OCI-LY7 (cell line): ENCODE data around the gene UBE2G2. TPM values are rescaled to one million over a fixed set of nuclear protein-coding genes. Genes with fewer than 3 reads are reported as not detected.

Source experiments
- BruUV-seq: library from RNA; stranded (reverse); fragments of 400-500 nt; replicated peaks from 2 replicates; lab custom pipeline; 2021; lab: Mats Ljungman, UMichigan
- CTCF ChIA-PET: fragments of 300-600 bp; sonication (Branson Sonifier 250); formaldehyde crosslinking; loops from one replicate; lab custom pipeline; 2022; ENCODE audit warnings: antibody characterized with exemption; ENCODE audit not compliant: unreplicated experiment; lab: Charles Lee
- POLR2A ChIA-PET: fragments of 300-600 bp; sonication (Branson Sonifier 250); formaldehyde crosslinking; loops from one replicate; lab custom pipeline; 2022; ENCODE audit warnings: antibody characterized with exemption; lab: Charles Lee
- DNase-seq: peaks from one replicate; pipeline ENCODE4 v3.0.0-alpha.2; 2015; ENCODE audit warnings: low spot score
- H2AFZ ChIP-seq: fragments of 200-600 bp; sonication (generic), shearing (Covaris generic); 2 replicates; pipeline ENCODE4 v1.6.1; 2014; ENCODE audit warnings: mild to moderate bottlenecking, antibody characterized with exemption, low read length, moderate library complexity
- H3K27ac ChIP-seq: fragments of 200-600 bp; sonication (generic); 2 replicates; pipeline ENCODE4 v1.5.1; 2014; ENCODE audit warnings: mixed run types, low read depth, mild to moderate bottlenecking, moderate library complexity, low read length, inconsistent platforms; ENCODE audit not compliant: poor library complexity, severe bottlenecking
- H3K36me3 ChIP-seq: fragments of 200-600 bp; sonication (generic); 2 replicates; pipeline ENCODE4 v1.6.1; 2014; ENCODE audit warnings: mild to moderate bottlenecking, antibody characterized with exemption, low read length, moderate library complexity, mixed read lengths; ENCODE audit not compliant: insufficient read depth
- H3K4me1 ChIP-seq: fragments of 200-600 bp; sonication (generic); 2 replicates; pipeline ENCODE4 v1.5.1; 2014; ENCODE audit warnings: mild to moderate bottlenecking, low read length; ENCODE audit not compliant: insufficient read depth, poor library complexity, severe bottlenecking
- H3K4me2 ChIP-seq: fragments of 200-600 bp; sonication (generic); 2 replicates; pipeline ENCODE4 v1.6.1; 2014; ENCODE audit warnings: mild to moderate bottlenecking, low read length
- H3K4me3 ChIP-seq: fragments of 200-600 bp; sonication (generic); 2 replicates; pipeline ENCODE4 v1.5.1; 2014; ENCODE audit warnings: mild to moderate bottlenecking, low read depth, low read length; ENCODE audit not compliant: poor library complexity, severe bottlenecking
- H3K79me2 ChIP-seq: fragments of 200-600 bp; sonication (generic); 2 replicates; pipeline ENCODE4 v1.6.1; 2016; ENCODE audit warnings: low read depth, mild to moderate bottlenecking, low read length, moderate library complexity, mixed read lengths; ENCODE audit not compliant: insufficient read depth
- H3K9me2 ChIP-seq: fragments of 200-600 bp; sonication (generic); 2 replicates; pipeline ENCODE4 v1.6.1; 2016; ENCODE audit warnings: mild to moderate bottlenecking, low read length, mixed read lengths; ENCODE audit not compliant: insufficient read depth
- H3K9me3 ChIP-seq: fragments of 200-600 bp; sonication (generic); 2 replicates; pipeline ENCODE4 v1.6.1; 2014; ENCODE audit warnings: mild to moderate bottlenecking, mixed run types, low read length, mixed read lengths
- H4K20me1 ChIP-seq: fragments of 200-600 bp; sonication (generic); 2 replicates; pipeline ENCODE4 v1.6.1; 2014; ENCODE audit warnings: mild to moderate bottlenecking, antibody characterized with exemption, low read length, moderate library complexity, mixed read lengths; ENCODE audit not compliant: insufficient read depth
- EZH2phosphoT487 ChIP-seq: fragments of 200-600 bp; sonication (generic); IDR thresholded peaks from 2 replicates; pipeline ENCODE4 v1.6.1; 2018; ENCODE audit warnings: low read depth, borderline replicate concordance, mild to moderate bottlenecking, mixed run types, antibody characterized with exemption, low read length, moderate library complexity, mixed read lengths
- intact Hi-C: fragments of 100-400 bp; cut with micrococcal nuclease; formaldehyde crosslinking; loops from one replicate; pipeline ENCODE4 v1.10.0; 2022; ENCODE audit not compliant: unreplicated experiment
- total RNA-seq, 2 experiments: library from RNA; depleted of rRNA in 1 of 2; stranded (reverse); fragments of >200 nt in 1 of 2; shearing (Covaris generic) in 1 of 2; gene quantifications; 2 replicates each; pipeline ENCODE4 v1.2.3, GENCODE V29; 2014 to 2022
- TF ChIP-seq, protein P1 (sequence below): fragments of 200-600 bp; sonication (generic); conservative IDR thresholded peaks from 2 replicates; pipeline ENCODE4 v1.5.1; 2014; ENCODE audit warnings: mild to moderate bottlenecking, antibody characterized with exemption, low read length, moderate library complexity, mixed read lengths

The UBE2G2 gene
- total RNA-seq, 2 experiments from 2014 or later, result 104 to 141 TPM

DNA sequence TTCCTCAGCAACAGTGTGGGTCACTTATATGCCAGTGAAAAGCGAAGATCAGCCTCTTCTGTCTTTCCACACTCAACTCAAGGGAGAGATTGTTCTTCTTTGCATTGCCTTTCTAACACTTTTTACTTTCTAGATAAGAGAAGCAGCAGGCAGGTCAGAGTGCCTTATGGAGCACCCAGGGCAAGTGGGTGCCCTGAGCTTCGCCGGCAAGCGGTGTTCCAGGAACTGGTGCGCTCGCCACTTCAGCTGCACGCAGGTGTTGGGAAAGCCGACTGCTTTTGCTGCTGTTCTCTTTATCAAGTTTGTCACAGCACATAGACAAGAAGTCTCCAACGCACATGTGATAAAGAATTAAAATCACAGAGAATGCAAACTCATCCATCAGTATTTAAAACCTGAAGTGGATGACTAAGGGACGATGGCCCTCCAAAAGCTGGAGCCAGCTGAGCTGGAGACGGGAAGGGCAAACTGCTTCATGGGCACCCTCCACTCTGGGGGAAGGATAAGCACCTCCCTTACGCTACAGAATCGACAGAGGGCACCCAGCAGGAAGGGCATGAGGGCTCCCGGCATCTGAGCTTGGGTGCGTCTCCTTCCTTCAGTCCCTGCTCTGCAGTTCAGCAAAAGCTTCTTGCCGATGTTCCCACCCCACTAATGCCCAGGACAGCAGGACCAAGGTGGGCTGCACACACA lies 20.7 kb downstream of the UBE2G2 start:
- BruUV-seq, result no TSS peak
- no peak overlapping the region for H3K4me3 ChIP-seq
- POLR2A ChIA-PET, result no interaction called here
- no peak overlapping the region for H2AFZ ChIP-seq
- CTCF ChIA-PET, result interaction anchor here (1.0 kb wide), 1 partner anchor 12 kb away, joined by 3 read pairs; no protein-coding TSS in a partner anchor
- no peak overlapping the region for H3K4me2 ChIP-seq
- no peaks in the 10 kb centered on the region for H3K9me3 ChIP-seq
- H3K4me1 ChIP-seq, result no peaks in the 10 kb centered on the region
- no peaks in the 10 kb centered on the region for H3K9me2 ChIP-seq
- peaks cover 59% of the 10 kb centered on the region for H3K79me2 ChIP-seq
- no peak for TF ChIP-seq EZH2phosphoT487
- TF ChIP-seq, protein P1, sequence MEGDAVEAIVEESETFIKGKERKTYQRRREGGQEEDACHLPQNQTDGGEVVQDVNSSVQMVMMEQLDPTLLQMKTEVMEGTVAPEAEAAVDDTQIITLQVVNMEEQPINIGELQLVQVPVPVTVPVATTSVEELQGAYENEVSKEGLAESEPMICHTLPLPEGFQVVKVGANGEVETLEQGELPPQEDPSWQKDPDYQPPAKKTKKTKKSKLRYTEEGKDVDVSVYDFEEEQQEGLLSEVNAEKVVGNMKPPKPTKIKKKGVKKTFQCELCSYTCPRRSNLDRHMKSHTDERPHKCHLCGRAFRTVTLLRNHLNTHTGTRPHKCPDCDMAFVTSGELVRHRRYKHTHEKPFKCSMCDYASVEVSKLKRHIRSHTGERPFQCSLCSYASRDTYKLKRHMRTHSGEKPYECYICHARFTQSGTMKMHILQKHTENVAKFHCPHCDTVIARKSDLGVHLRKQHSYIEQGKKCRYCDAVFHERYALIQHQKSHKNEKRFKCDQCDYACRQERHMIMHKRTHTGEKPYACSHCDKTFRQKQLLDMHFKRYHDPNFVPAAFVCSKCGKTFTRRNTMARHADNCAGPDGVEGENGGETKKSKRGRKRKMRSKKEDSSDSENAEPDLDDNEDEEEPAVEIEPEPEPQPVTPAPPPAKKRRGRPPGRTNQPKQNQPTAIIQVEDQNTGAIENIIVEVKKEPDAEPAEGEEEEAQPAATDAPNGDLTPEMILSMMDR, result no peak
- no peak for DNase-seq
- peaks cover 91% of the 10 kb centered on the region for H3K36me3 ChIP-seq
- H4K20me1 ChIP-seq, result peaks cover 20% of the 10 kb centered on the region; the same call in 1 of the 2 replicates
- intact Hi-C loops, result no loop called here
- no peak overlapping the region for H3K27ac ChIP-seq

DNA sequence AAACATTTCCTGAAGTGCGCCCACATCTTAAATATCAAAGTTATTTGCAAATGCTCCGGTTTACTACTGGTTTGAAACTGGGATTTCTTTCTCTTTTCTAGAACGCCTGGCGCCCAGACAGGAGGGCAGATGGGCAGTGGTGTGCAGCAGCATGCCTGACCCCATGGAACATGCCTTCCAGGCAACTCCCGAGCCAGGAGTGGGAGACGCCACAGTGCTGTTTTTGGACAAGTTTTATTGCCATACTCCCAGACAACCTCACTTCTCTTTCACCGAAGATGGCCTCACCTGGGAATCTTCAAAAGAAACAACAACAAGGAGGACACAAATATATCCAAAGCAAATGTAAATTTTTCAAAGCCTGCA lies 21.5 kb downstream of the UBE2G2 start:
- Histone ChIP-seq H4K20me1 (peaks cover 20% of the 10 kb centered on the region; the same call in 1 of the 2 replicates), H2AFZ (no peak overlapping the region), H3K27ac (no peak overlapping the region), H3K4me3 (no peak overlapping the region), H3K79me2 (peaks cover 54% of the 10 kb centered on the region), H3K4me2 (no peak overlapping the region), H3K36me3 (peaks cover 91% of the 10 kb centered on the region), H3K9me2 (no peaks in the 10 kb centered on the region), H3K4me1 (no peaks in the 10 kb centered on the region), H3K9me3 (no peaks in the 10 kb centered on the region)
- ChIA-PET POLR2A (no interaction called here), CTCF (no interaction called here)
- no TSS peak for BruUV-seq
- TF ChIP-seq, protein P1, result no peak
- TF ChIP-seq EZH2phosphoT487, result no peak
- DNase-seq, result no peak
- intact Hi-C loops, result no loop called here

DNA sequence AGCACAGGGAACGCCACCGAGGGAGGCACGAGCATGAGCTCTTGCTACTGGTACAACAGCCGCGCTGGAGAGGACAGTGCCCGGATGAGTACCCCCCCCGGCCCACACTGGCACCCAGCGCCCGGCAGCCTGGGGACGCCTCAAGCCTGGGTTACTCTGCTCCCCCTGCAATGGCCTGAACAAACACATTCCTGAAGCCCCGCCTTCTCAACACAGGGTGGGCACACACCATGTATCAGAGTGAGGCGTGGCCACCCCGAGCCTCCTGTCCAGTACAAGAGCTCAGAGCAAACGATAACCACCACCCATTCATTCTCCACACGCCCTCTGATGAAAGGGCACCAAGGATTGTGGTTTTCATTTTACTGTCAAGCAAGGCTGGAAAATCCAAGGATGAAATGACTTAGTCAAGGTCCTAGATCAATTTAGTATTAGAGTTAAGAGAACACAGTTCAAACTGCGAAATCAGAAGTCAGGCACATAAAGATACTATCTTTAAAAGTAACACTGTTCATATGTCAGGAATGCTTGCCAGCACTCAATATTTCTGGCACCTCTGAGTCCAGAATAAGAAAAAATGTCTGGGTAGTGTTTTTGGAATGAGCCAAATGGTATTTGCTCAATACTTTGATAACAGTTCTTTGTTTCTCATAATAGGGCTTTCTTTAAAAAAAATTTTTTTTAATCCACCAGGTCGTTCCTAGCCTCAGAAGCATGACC lies 22.0 kb downstream of the UBE2G2 start:
- BruUV-seq, result no TSS peak
- H3K79me2 ChIP-seq, result peaks cover 48% of the 10 kb centered on the region
- no peak overlapping the region for H3K4me2 ChIP-seq
- no peaks in the 10 kb centered on the region for H3K4me1 ChIP-seq
- H3K9me2 ChIP-seq, result no peaks in the 10 kb centered on the region
- TF ChIP-seq, protein P1, result no peak
- TF ChIP-seq EZH2phosphoT487, result no peak
- no peak overlapping the region for H2AFZ ChIP-seq
- H3K9me3 ChIP-seq, result no peaks in the 10 kb centered on the region
- no peak overlapping the region for H3K27ac ChIP-seq
- CTCF ChIA-PET, result no interaction called here
- POLR2A ChIA-PET, result interaction anchor here (0.5 kb wide), 1 partner anchor 49 kb away, joined by 3 read pairs; no protein-coding TSS in a partner anchor
- no peak overlapping the region for H3K4me3 ChIP-seq
- peaks cover 18% of the 10 kb centered on the region; the same call in 1 of the 2 replicates for H4K20me1 ChIP-seq
- peaks cover 91% of the 10 kb centered on the region for H3K36me3 ChIP-seq
- no peak for DNase-seq
- intact Hi-C loops, result no loop called here
